Activated CD4-positive, CD25-positive, alpha-beta regulatory T cell treated with anti-CD3 and anti-CD28 coated beads, Interleukin-2, amount 50 U/mL, for 24 hours (primary cell): Measurements from ENCODE around the gene DOCK11.
"Not testable (repeated sequence)": the region's sequence is repeated elsewhere in the genome, so short reads cannot be mapped to it uniquely, and the experiment has no call there.

ENCODE experiments used
- ATAC-seq, 2 donors: fragments of 150-1000 bp; cut with Tn5 transposase; one replicate each; pipeline ENCODE4 v1.10.0; 2021; ENCODE audit warnings: mild to moderate bottlenecking in 1 of 2, moderate library complexity in 1 of 2

DOCK11 gene

GRCh38 chrX:118495061-118495921, at the start of gene DOCK11:
Gene DOCK11 (plus strand): TSS chrX:118495815. CDS start chrX:118495972, 157 bp downstream.
- ATAC-seq = peak; percentile 78

- ATAC-seq = no peak
These were observed 47.3 kb upstream of the DOCK11 start for GRCh38 chrX:118448273-118448783.

- no peak for ATAC-seq
These were observed 40.6 kb upstream of the DOCK11 start for GRCh38 chrX:118455013-118455412.

- ATAC-seq = no peak
These were observed 36.1 kb upstream of the DOCK11 start for GRCh38 chrX:118459494-118459893.

GRCh38 chrX:118464501-118464900, 31.1 kb upstream of the DOCK11 start:
- ATAC-seq = no peak

GRCh38 chrX:118468122-118468521, 27.5 kb upstream of the DOCK11 start:
- no peak for ATAC-seq

GRCh38 chrX:118470721-118471347, 24.8 kb upstream of the DOCK11 start:
- ATAC-seq = not testable (repeated sequence)

- ATAC-seq = no peak
These were observed 21.0 kb upstream of the DOCK11 start for GRCh38 chrX:118474586-118474985.

GRCh38 chrX:118475903-118476302, 19.7 kb upstream of the DOCK11 start:
- ATAC-seq = no peak

- no peak for ATAC-seq
These were observed 15.4 kb upstream of the DOCK11 start for GRCh38 chrX:118480172-118480571.

- ATAC-seq = not testable (repeated sequence)
These were observed 13.2 kb upstream of the DOCK11 start for GRCh38 chrX:118482384-118482783.

GRCh38 chrX:118484216-118484903, 11.3 kb upstream of the DOCK11 start:
- ATAC-seq = no peak

- not testable (repeated sequence) for ATAC-seq
These were observed 8.9 kb upstream of the DOCK11 start for GRCh38 chrX:118486693-118487092.

- no peak for ATAC-seq
These were observed 2.6 kb upstream of the DOCK11 start for GRCh38 chrX:118493016-118493415.

GRCh38 chrX:118493653-118494297, 1.8 kb upstream of the DOCK11 start:
- ATAC-seq = no peak

GRCh38 chrX:118495958-118496762, 545 bp downstream of the DOCK11 start:
- peak; percentile 68 to 69 for ATAC-seq

GRCh38 chrX:118496763-118497079, 1.1 kb downstream of the DOCK11 start:
- ATAC-seq = no peak

- ATAC-seq = no peak
These were observed 1.7 kb downstream of the DOCK11 start for GRCh38 chrX:118497180-118497818.

GRCh38 chrX:118498351-118498750, 2.7 kb downstream of the DOCK11 start:
- ATAC-seq = no peak

GRCh38 chrX:118498755-118499154, 3.1 kb downstream of the DOCK11 start:
- no peak for ATAC-seq

- no peak for ATAC-seq
These were observed 3.7 kb downstream of the DOCK11 start for GRCh38 chrX:118499295-118499694.
